K562 (cell line): ENCODE data around the gene ELOVL1. TPM values are rescaled to one million over a fixed set of nuclear protein-coding genes. Genes with fewer than 3 reads are reported as not detected.

Experiments used
- BCOR ChIP-seq: fragments of 450-650 bp; IDR thresholded peaks from 2 replicates; pipeline ENCODE4 v1.6.1; 2016
- BMI1 ChIP-seq: fragments of 150-350 bp; IDR thresholded peaks from 2 replicates; pipeline ENCODE4 v1.6.1; 2014; ENCODE audit warnings: low read length
- FOXK2 ChIP-seq, 2 experiments: fragments of 450-650 bp; IDR thresholded peaks in 1 of 2; conservative IDR thresholded peaks in 1 of 2; 2 replicates each; pipeline ENCODE4 v1.6.1; 2016; ENCODE audit warnings: low read depth in 2 of 2, mild to moderate bottlenecking in 1 of 2
- HDAC8 ChIP-seq: fragments of 450-650 bp; IDR thresholded peaks from 2 replicates; pipeline ENCODE4 v1.6.1; 2016; ENCODE audit warnings: mild to moderate bottlenecking, missing genetic modification characterization, moderate library complexity, missing compliant biosample characterization
- ILF3 ChIP-seq: fragments of 450-650 bp; IDR thresholded peaks from 2 replicates; pipeline ENCODE4 v1.6.1; 2018; ENCODE audit warnings: antibody characterized with exemption, mild to moderate bottlenecking, moderate library complexity, borderline replicate concordance
- IRF2 ChIP-seq: sonication (generic); formaldehyde crosslinking; IDR thresholded peaks from 2 replicates; pipeline ENCODE4 v1.8.1; 2022; ENCODE audit warnings: mild to moderate bottlenecking, missing genetic modification reagents
- MXI1 ChIP-seq: IDR thresholded peaks from 2 replicates; pipeline ENCODE4 v1.6.1; 2011; ENCODE audit warnings: low read depth, mild to moderate bottlenecking, improper control_type of control experiment, low read length
- NCOA6 ChIP-seq: fragments of 450-650 bp; IDR thresholded peaks from 2 replicates; pipeline ENCODE4 v1.6.1; 2017; ENCODE audit warnings: mild to moderate bottlenecking
- NFIX ChIP-seq: fragments of 250-450 bp; sonication (Bioruptor Pico); IDR thresholded peaks from 2 replicates; pipeline ENCODE4 v1.4.0; 2020; ENCODE audit warnings: low read depth, mild to moderate bottlenecking, moderate library complexity
- NR2C1 ChIP-seq, 2 experiments: fragments of 450-650 bp; IDR thresholded peaks; 2 replicates each; pipeline ENCODE4 v1.6.1; 2017; ENCODE audit warnings: mild to moderate bottlenecking in 2 of 2, antibody characterized with exemption in 1 of 2, inconsistent platforms in 1 of 2, missing compliant biosample characterization in 1 of 2, missing genetic modification characterization in 1 of 2
- NUFIP1 ChIP-seq: fragments of 450-650 bp; IDR thresholded peaks from 2 replicates; pipeline ENCODE4 v1.6.1; 2018; ENCODE audit not compliant: partially characterized antibody
- POLR2AphosphoS2 ChIP-seq: IDR thresholded peaks from 2 replicates; pipeline ENCODE4 v1.6.1; 2012; ENCODE audit warnings: low read length, improper control_type of control experiment
- POLR2H ChIP-seq: IDR thresholded peaks from 2 replicates; pipeline ENCODE4 v1.6.1; 2016; ENCODE audit warnings: missing genetic modification characterization, low read depth, mild to moderate bottlenecking, control low read depth, missing compliant biosample characterization, moderate library complexity
- SRSF7 ChIP-seq: fragments of 200-400 bp; formaldehyde crosslinking; optimal IDR thresholded peaks from 2 replicates; pipeline ENCODE3; 2017; ENCODE audit warnings: mild to moderate bottlenecking, low read depth, low read length
- TAF15 ChIP-seq: fragments of 200-400 bp; formaldehyde crosslinking; IDR thresholded peaks from 2 replicates; pipeline ENCODE4 v1.6.1; 2017; ENCODE audit warnings: mild to moderate bottlenecking, low read depth, low read length, moderate library complexity
- TCF3 ChIP-seq: sonication (generic); formaldehyde crosslinking; IDR thresholded peaks from 2 replicates; pipeline ENCODE4 v1.4.0; 2020; ENCODE audit warnings: mild to moderate bottlenecking, missing genetic modification reagents
- TEAD4 ChIP-seq, 2 experiments: sonication (generic) in 1 of 2; formaldehyde crosslinking in 1 of 2; IDR thresholded peaks; 2 replicates each; pipeline versions ENCODE4 v1.6.1 to v1.8.0; 2012 to 2022; ENCODE audit warnings: borderline replicate concordance in 1 of 2, inconsistent platforms in 1 of 2, low read length in 1 of 2, mild to moderate bottlenecking in 1 of 2, missing genetic modification reagents in 1 of 2
- ZNF133 ChIP-seq: fragments of 250-450 bp; sonication (Bioruptor Pico); IDR thresholded peaks from 2 replicates; pipeline ENCODE4 v1.4.0; 2020; ENCODE audit warnings: mild to moderate bottlenecking
- ZNF311 ChIP-seq: fragments of 250-450 bp; sonication (Bioruptor Pico); IDR thresholded peaks from 2 replicates; pipeline ENCODE4 v1.4.0; 2020; ENCODE audit warnings: mild to moderate bottlenecking, moderate library complexity
- ZNF699 ChIP-seq: fragments of 250-450 bp; sonication (Bioruptor Pico); IDR thresholded peaks from 2 replicates; pipeline ENCODE4 v1.8.0; 2021; ENCODE audit warnings: mild to moderate bottlenecking, moderate library complexity; ENCODE audit not compliant: insufficient replicate concordance
- ZNF77 ChIP-seq: fragments of 250-450 bp; sonication (Bioruptor Pico); IDR thresholded peaks from 2 replicates; pipeline ENCODE4 v1.5.0; 2020
- polyA plus RNA-seq, 8 experiments: library from polyadenylated mRNA; depleted of rRNA in 4 of 8; stranded (reverse) in 5 of 8; unstranded in 3 of 8; fragments of >200 nt; fragmentation: Nextera tagmentation in 2 of 8; fragmentation: Illumina TruSeq in 1 of 8; extraction: Ambion mirVana in 2 of 8; extraction: Trizol in 1 of 8; gene quantifications; 2 replicates each; pipeline versions ENCODE4 v1.2.1 to v1.2.3, GENCODE V29; 2011 to 2014; ENCODE audit warnings: inconsistent platforms in 1 of 8, missing spikeins in 1 of 8
- total RNA-seq, 7 experiments: library from RNA; depleted of rRNA in 6 of 7; stranded (reverse); fragments of >200 nt in 6 of 7; fragmentation: Illumina TruSeq in 2 of 7; extraction: Trizol in 2 of 7; gene quantifications; 2 replicates each; pipeline versions ENCODE4 v1.2.1 to v1.2.3, GENCODE V29; 2011 to 2021; ENCODE audit warnings: low replicate concordance in 1 of 7
- TF ChIP-seq, protein P1 (sequence below): IDR thresholded peaks from 2 replicates; pipeline ENCODE4 v1.6.1; 2016; ENCODE audit warnings: missing genetic modification characterization, missing compliant biosample characterization
- TF ChIP-seq, protein P2 (sequence below): fragments of 250-450 bp; sonication (Bioruptor Pico); IDR thresholded peaks from 2 replicates; pipeline ENCODE4 v1.5.0; 2022; ENCODE audit warnings: mild to moderate bottlenecking
- TF ChIP-seq, protein P3 (sequence below): fragments of 450-650 bp; IDR thresholded peaks from 2 replicates; pipeline ENCODE4 v1.6.1; 2016; ENCODE audit warnings: low read depth, mild to moderate bottlenecking, moderate library complexity

The ELOVL1 gene
- total and polyA plus RNA-seq, 9 of the 15 experiments (the other 6 are each of a cell fraction or from before 2014, with no cell fraction given), result 51.0 to 157 (median 70.3) TPM

DNA sequence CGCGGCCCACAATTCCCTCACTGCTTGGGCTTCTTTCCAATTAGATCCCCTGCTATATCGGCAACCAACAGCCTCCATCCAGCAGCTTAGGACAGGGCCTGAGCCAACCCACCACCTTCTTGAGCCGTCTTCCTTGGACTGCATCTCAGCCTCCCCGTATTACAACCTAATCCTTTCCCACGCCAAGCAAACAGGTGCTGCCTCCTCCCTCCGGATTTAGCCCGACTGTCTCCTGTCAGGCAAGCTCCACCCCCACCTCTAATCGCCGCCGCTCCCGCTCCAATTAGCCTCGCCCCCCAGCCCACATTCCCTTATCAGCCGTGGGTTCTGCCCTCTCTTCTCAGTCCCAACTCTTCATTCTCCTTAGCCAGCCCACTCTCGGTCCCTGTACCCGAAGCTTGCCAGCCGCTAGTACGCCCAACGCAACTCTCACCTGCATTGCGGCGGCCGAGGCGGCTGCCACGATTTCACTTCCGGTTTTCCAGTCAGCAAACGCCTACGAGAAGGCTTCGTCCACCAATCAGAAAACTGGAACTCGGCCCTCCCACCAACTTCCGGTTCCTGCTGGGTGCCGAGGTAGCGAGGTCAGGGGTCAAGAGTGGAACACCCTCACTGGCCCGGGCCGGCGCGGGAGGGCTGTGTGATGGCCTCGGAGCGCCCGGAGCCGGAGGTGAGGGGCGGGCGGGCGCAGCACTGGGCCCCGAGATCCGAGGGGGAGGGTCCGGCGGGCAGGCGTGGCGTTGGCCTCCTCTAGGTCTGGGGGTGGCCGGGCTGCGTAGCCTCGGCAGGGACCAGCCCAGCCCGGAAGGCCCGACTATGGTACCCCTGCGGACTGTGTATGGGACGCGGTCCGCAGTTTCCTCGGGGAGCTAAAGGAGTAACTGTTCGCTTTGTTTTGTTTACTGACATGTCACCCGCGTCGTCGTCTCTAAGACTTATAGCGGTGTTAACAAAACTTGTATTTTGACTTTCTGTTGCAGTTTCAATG, 21.8 kb upstream of the ELOVL1 start, which contains the start of the genes MED8 and SZT2 (continued):
- TF ChIP-seq, protein P1, sequence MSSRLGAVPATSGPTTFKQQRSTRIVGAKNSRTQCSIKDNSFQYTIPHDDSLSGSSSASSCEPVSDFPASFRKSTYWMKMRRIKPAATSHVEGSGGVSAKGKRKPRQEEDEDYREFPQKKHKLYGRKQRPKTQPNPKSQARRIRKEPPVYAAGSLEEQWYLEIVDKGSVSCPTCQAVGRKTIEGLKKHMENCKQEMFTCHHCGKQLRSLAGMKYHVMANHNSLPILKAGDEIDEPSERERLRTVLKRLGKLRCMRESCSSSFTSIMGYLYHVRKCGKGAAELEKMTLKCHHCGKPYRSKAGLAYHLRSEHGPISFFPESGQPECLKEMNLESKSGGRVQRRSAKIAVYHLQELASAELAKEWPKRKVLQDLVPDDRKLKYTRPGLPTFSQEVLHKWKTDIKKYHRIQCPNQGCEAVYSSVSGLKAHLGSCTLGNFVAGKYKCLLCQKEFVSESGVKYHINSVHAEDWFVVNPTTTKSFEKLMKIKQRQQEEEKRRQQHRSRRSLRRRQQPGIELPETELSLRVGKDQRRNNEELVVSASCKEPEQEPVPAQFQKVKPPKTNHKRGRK, result no peak
- TF ChIP-seq NUFIP1 (no peak), POLR2H (peak; percentile 84), ZNF133 (CRISPR knock-in tag) (no peak), ILF3 (no peak), ZNF311 (CRISPR knock-in tag) (no peak), ZNF77 (no peak), POLR2AphosphoS2 (peak; percentile 59; the same call in 1 of the 2 replicates), HDAC8 (no peak), NR2C1 (IDR thresholded peaks at IDR 0.05) (peak; percentile 98), NR2C1 (tag; IDR thresholded peaks at IDR 0.05) (peak; percentile 99), ZNF699 (CRISPR knock-in tag) (no peak), TAF15 (no peak), NCOA6 (no peak), TEAD4 (IDR thresholded peaks at IDR 0.05; ENCODE audit: low read length) (peak; percentile 26; the same call in 1 of the 2 replicates), TEAD4 (CRISPR knock-in tag; IDR thresholded peaks at IDR 0.05; ENCODE audit: borderline replicate concordance) (no peak), BMI1 (no peak), SRSF7 (no peak), BCOR (peak; percentile 67; the same call in 1 of the 2 replicates), TCF3 (CRISPR knock-in tag) (peak; percentile 25; the same call in 1 of the 2 replicates), MXI1 (no peak; the same call in 1 of the 2 replicates), IRF2 (CRISPR knock-in tag) (no peak), FOXK2 (conservative IDR thresholded peaks at IDR 0.05 in 1 of 2, IDR thresholded peaks at IDR 0.05 in 1 of 2; ENCODE audit: low read depth in 2 of 2) (peak; percentile 54 to 74; a peak in 3 of 4 replicates), NFIX (CRISPR knock-in tag) (no peak)
- TF ChIP-seq, protein P2, sequence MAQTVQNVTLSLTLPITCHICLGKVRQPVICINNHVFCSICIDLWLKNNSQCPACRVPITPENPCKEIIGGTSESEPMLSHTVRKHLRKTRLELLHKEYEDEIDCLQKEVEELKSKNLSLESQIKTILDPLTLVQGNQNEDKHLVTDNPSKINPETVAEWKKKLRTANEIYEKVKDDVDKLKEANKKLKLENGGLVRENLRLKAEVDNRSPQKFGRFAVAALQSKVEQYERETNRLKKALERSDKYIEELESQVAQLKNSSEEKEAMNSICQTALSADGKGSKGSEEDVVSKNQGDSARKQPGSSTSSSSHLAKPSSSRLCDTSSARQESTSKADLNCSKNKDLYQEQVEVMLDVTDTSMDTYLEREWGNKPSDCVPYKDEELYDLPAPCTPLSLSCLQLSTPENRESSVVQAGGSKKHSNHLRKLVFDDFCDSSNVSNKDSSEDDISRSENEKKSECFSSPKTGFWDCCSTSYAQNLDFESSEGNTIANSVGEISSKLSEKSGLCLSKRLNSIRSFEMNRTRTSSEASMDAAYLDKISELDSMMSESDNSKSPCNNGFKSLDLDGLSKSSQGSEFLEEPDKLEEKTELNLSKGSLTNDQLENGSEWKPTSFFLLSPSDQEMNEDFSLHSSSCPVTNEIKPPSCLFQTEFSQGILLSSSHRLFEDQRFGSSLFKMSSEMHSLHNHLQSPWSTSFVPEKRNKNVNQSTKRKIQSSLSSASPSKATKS (CRISPR knock-in tag), result no peak
- TF ChIP-seq, protein P3, sequence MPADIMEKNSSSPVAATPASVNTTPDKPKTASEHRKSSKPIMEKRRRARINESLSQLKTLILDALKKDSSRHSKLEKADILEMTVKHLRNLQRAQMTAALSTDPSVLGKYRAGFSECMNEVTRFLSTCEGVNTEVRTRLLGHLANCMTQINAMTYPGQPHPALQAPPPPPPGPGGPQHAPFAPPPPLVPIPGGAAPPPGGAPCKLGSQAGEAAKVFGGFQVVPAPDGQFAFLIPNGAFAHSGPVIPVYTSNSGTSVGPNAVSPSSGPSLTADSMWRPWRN, result 0 out of 2 replicates have a peak, but pooled peaks have one; percentile 8
